HTR-8/SVneo (cell line): Measurements from ENCODE around the gene BCL2L2.
A peak's percentile ranks its signal among the peaks of the same experiment; 100 is the strongest.
"Not testable (repeated sequence)": the region's sequence is repeated elsewhere in the genome, so short reads cannot be mapped to it uniquely, and the experiment has no call there.

Experiments used
- DNase-seq: peaks from one replicate; pipeline ENCODE4 v3.0.0; 2011; ENCODE audit warnings: low spot score, mixed read lengths; ENCODE audit not compliant: insufficient read length
- FAIRE-seq: peaks from 2 replicates; lab custom pipeline; 2011; peaks lifted over from hg19 to GRCh38; lab: Jason Lieb, UNC

The BCL2L2 gene, protein sequence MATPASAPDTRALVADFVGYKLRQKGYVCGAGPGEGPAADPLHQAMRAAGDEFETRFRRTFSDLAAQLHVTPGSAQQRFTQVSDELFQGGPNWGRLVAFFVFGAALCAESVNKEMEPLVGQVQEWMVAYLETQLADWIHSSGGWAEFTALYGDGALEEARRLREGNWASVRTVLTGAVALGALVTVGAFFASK

GRCh38 chr14:23306412-23307145, at the start of gene BCL2L2:
Gene BCL2L2 (plus strand): TSS chr14:23306833. CDS start chr14:23307768, 935 bp downstream.
- DNase-seq (peak; percentile 57), FAIRE-seq (no peak)

DNA sequence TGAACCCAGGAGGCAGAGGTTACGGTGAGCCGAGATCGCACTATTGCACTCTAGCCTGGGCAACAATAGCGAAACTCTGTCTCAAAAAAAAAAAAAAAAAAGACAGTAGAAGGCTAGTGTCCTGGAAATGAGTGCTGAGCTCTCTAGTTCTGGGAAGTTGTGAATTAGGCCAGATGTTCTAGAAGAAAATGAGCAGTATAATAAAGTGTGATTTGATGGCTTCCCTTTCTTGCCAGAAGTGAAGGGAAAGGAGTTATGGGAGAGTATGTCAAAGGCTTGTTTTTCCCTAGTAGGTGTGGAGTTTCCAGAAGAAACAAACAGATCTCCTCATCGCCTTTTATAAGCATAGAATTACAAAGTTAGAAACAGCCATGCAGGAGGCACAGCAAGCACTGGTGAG, 48.4 kb upstream of the BCL2L2 start:
- FAIRE-seq (no peak), DNase-seq (no peak)

DNA sequence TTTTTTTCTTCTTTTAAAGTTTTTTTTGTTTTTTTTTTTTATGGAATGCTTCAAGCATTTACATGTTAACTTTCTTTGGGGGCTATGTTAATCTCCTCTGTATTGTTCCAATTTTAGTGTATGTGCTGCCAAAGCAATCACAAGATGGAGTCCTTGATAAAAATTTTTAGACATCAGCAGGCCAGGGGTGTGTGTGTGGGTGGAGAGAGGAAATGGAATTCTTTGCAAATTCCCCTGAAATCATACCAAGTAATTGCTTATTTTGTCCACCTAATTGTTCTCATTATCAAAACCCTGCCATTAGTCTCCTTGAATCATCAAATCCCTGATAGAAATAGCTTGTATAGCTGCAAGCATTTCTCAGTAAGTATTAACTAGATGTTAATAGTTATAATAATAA, 47.2 kb upstream of the BCL2L2 start:
- no peak for FAIRE-seq

GRCh38 chr14:23260849-23261248, 45.8 kb upstream of the BCL2L2 start:
- not testable (repeated sequence) for DNase-seq, FAIRE-seq

More for the DNA sequence above, 47.2 kb upstream of the BCL2L2 start:
- DNase-seq = no peak

DNA sequence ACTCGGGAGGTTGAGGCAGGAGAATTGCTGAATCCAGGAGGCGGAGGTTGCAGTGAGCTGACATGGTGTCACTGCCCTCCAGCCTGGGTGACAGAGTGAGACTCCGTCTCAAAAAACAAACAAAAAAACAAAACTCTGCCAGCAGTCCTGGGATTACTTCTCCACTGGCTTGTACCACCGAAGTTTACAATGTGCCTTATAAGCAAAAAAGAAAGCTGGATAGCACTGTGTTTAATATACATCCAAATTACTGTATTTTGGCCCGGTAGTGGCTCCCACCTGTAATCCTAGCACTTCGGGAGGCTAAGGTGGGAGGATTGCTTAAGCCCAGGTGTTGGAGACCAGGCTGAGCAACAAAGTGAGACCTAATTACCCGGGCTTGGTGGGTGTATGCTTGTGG, 37.4 kb upstream of the BCL2L2 start:
- no peak for FAIRE-seq

GRCh38 chr14:23275412-23275811, 31.2 kb upstream of the BCL2L2 start:
- DNase-seq (no peak), FAIRE-seq (no peak)

More for the DNA sequence above, 37.4 kb upstream of the BCL2L2 start:
- no peak for DNase-seq

DNA sequence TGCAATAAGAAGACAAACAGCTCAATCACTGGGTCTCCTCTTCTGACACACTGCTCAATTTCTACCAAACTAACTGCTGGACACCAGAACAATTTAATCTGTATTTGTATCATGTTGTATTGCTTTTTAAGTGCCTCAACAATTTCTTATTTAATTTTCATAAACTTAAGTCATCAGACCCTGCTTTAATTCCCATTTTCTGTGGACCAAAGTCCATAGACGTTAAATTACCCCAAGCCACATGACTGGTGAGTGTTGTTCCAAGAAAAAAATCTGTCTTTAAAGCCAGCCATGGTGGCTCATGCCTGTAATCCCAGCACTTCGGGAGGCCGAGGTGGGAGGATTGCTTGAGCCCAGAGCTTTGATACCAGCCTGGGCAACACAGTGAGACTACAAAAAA, 29.4 kb upstream of the BCL2L2 start:
- no peak for DNase-seq
- no peak for FAIRE-seq

- DNase-seq, FAIRE-seq: not testable (repeated sequence)
Observed at GRCh38 chr14:23277928-23278327, 28.7 kb upstream of the BCL2L2 start.

- FAIRE-seq = no peak
- DNase-seq = no peak
Observed at GRCh38 chr14:23281247-23281646, 25.4 kb upstream of the BCL2L2 start.

- FAIRE-seq = no peak
- no peak for DNase-seq
Observed at GRCh38 chr14:23284654-23285529, 21.7 kb upstream of the BCL2L2 start.

DNA sequence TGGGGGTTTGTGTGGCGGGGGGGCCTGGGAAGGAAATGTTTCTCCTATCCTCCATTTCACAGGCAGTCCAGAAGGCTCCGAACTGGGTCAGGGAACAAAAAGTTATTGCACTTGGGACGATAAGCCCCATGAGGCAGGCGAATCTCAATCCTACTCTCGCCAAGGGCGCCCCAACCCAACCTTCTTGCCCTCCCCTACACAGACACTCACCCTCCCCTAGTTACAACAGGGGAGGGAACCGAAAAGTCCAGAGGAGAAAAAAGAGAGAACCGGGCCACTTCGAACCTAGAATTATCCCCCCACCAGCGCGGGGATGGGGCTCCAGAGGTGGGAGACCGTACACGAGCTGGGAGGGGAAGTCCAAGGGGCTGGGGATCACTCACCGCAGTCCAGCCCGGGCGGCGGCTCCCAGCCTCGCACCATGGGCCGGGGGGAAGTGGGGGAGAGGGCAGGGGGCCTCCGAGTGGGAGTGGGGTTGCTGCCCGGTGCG, 21.1 kb upstream of the BCL2L2 start:
- no peak for FAIRE-seq
- no peak for DNase-seq

DNA sequence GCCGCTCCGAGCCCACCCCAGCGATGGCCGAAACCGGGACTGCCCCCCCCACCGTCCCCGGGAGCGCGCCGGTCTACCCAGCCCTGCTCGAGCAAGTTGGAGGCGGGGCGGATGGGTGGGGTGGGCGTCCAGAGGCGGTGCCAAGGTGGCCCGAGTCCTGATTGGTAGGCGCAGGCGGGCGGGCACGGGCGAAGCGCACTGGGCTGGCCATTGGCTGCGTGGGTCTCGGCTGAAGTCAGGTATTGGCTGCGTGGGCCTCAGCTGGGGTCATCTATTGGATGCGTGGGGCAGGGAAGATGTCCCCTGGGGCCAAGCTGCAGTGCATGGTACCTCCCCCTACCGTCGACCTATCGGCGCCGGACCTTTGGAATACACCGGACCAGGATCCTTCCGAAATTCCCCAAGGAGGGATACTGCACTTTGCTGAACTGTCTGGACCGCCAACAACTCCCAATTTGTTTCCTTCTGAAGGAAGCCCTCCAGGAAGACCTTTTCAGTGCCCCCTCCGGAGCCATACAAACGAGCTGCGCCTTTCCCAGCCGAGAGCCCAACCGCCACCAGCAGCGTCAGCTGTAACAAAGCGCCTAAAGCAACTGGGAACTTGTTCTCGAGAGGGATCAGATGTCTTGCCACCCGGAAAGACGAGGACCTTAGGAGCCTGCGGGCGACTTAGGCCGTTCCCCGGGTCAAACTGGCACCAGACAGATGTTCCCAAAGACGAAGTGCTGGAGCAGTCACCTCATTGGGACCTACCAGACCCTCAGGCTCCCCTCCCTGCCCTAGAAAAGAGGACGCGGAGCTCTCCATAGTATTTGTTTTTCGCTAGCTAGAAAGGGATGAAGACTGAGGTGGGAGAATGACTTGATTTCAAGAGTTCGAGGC, 20.4 kb upstream of the BCL2L2 start, which contains the start of gene HOMEZ:
Gene HOMEZ (minus strand): TSS at position 113 of the 882 bp plus-strand sequence. CDS start 180 bp downstream, outside the sequence.
- DNase-seq (peak; percentile 90), FAIRE-seq (peak; percentile 78)

DNA sequence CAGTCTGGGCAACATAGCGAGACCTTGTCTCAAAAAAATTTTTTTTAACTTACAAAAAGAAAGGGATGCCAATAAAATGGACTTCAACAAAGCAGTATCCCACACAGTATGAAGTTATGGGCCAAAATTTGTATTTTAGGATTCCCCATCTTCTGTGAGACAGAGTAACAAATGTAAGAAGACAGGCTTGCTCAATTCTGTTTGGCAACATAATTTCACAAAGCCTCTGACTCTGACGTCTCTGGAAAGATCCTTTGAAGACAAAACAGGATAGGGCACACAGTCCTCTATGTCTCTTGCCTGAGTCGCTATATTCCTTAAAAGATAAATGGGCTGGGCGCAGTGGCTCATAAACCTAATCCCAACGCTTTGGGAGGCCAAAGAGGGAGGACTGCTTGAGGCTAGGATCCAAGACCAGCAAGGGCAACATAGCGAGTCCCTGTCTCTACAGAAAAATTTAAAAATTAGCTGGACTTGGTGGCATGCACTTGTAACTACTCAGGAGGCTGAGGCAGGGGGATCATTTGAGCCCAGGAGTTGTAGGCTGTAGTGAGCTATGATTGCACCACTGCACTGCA, 19.6 kb upstream of the BCL2L2 start:
- no peak for DNase-seq
- no peak for FAIRE-seq

DNA sequence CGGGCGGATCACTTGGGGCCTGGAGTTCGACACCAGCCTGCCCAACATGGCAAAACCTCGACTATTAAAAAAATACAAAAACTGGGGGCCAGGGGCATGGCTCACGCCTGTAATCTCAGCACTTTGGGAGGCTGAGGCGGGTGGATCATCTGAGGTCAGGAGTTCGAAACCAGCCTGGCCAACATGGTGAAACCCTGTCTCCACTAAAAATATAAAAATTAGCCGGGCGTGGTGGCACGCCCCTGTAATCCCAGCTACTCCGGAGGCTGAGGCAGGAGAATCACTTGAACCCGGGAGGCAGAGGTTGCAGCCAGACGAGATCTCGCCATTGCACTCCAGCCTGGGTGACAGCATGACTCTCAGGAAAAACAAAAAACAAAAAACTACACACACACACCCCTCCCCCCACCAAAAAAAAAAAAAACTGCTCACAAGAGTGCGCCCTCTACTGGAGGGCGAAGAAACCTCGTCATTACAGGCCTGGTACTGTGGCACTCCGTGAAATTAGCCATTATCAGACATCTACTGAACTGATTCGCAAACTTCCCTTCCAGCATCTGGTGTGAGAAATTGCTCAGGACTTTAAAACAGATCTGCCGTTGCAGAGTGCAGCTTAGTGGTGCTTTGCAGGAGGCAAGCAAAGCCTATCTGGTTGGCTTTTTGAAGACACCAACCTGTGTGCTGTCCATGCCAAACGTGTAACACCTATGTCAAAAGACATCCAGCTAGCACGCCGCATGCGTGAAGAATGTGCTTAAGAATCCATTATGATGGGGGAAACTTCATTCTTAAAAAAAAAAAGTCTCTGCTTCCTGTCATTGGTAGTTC, 11.7 kb upstream of the BCL2L2 start:
- FAIRE-seq (no peak), DNase-seq (no peak)

GRCh38 chr14:23296012-23296777, 10.4 kb upstream of the BCL2L2 start:
- DNase-seq (no peak), FAIRE-seq (no peak)

DNA sequence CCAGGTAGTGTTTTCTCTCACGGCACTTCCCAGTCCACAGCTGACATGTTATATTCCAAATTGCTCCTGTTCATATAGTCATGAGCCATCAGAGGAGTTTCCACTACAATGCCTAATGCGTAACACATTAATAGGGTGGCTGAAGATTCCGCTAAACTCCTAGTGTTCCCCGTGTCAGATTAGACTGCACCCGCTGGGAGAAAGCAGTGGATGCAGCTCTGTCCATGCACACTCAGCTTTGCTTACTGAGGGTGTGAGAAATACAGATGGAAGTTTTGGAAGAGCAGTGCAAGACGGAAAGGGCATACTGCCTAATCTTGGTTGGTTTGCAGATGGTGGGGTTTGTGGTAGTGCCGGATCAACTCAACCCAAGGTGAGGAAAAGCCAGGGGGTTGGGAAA, 9.5 kb upstream of the BCL2L2 start:
- DNase-seq = no peak
- FAIRE-seq = no peak

DNA sequence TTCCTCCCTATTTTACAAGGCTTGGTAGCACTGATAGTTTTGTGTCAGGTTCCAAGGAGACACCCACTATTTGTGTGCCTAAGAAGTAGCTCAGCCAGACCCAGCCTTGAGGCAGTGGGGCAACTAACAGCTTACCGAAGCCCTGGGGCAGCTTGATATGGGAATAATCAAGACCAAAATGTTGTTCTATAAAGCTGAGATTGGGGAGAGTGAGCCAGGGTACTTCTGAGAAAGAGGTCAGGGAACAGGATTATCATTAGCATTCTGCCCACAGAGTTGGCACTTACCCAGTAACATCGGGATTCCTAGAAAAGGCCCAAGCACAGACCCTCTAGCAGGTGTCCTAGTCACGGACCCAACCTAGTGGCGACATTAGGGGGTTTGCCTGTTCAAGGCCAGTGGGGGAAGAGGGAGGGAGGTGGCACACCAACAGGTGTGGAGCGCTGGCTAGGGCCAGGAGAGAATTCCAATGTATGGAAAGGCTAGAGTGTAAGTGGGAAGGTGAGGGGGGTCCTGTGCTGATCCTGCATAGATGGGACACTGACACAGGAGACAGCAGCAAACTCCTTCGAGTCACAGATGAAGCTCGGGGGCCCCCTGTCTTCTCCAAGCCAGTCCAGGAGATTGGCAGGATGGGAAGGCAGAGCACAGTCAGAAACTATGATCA, 8.9 kb upstream of the BCL2L2 start:
- DNase-seq (no peak), FAIRE-seq (no peak)
